Measurements from ENCODE around the gene HAAO. TPM values are rescaled to one million over a fixed set of nuclear protein-coding genes. Genes with fewer than 3 reads are reported as not detected.

The HAAO gene
- total and polyA plus RNA-seq, 2 donors (not counting 3 experiments of a cell fraction or from before 2014, with no cell fraction given), result 0.82 to 1.1 TPM

DNA sequence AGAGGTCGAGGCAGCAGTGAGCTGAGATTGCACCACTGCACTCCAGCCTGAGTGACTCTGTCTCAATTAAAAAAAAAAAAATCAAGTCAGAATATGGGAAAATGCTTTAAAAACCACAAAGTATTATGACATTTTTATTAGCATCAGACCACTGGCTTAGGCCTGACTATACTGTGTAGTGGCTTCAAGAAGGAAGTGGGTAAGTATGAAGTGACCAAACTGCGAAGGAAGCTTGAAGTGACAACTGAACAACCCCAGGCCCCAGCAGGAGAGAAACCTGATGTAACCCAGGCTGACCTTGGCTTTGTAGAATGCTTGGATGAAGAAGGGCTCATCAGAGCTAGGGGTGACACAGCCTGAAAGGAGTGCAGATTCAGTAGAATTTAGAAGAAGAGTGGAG, 21.4 kb upstream of the HAAO start:
- Histone ChIP-seq H3K9me1 (replicated peaks; ENCODE audit: control insufficient read depth, extremely low read depth, insufficient read depth, low read length) (peaks cover 2% of the 10 kb centered on the region), H3K27me3 (ENCODE audit: control insufficient read depth in 2 of 2, insufficient read depth in 2 of 2, low read length in 2 of 2) (no peaks in the 10 kb centered on the region), H3K4me3 (replicated peaks in 1 of 3; ENCODE audit: insufficient read depth in 1 of 3, low read depth in 1 of 3, low read length in 3 of 3) (no peak overlapping the region), H4K20me1 (replicated peaks; ENCODE audit: control insufficient read depth, extremely low read depth, insufficient read depth, low read length) (no peaks in the 10 kb centered on the region), H3K9ac (replicated peaks; ENCODE audit: extremely low read depth, insufficient read depth, low read length) (no peak overlapping the region), H3K79me2 (ENCODE audit: control insufficient read depth, insufficient read depth, low read length) (no peaks in the 10 kb centered on the region), H3K36me3 (ENCODE audit: control insufficient read depth in 2 of 2, extremely low read depth in 1 of 2, insufficient read depth in 2 of 2, low read length in 2 of 2) (no peaks in the 10 kb centered on the region), H3K27ac (ENCODE audit: insufficient read depth, low read depth, low read length) (no peak overlapping the region), H3K9me3 (replicated peaks; ENCODE audit: control insufficient read depth, insufficient read depth, low read length) (no peaks in the 10 kb centered on the region), H2AFZ (ENCODE audit: low read depth, low read length) (no peak overlapping the region), H3K4me1 (ENCODE audit: control insufficient read depth, extremely low read depth, insufficient read depth, low read length) (peaks cover 11% of the 10 kb centered on the region), H3K4me2 (ENCODE audit: insufficient read depth, low read length) (no peak overlapping the region)
- intact Hi-C loops (cut with micrococcal nuclease), result loop anchor here (5.0 kb wide), 1 partner anchor 414 kb away; the partner anchor contains the start of gene ZFP36L2
- dilution Hi-C loops (cut with MboI; ENCODE audit: extremely low pct_ligation_motif_present, low sequenced_read_pairs), result no loop called here
- TF ChIP-seq EZH2 (IDR thresholded peaks at IDR 0.05; ENCODE audit: borderline replicate concordance, low read depth, low read length, severe bottlenecking), result no peak
- TF ChIP-seq FOS (IDR thresholded peaks at IDR 0.05; ENCODE audit: borderline replicate concordance, insufficient read depth, low read length), result no peak
- TF ChIP-seq, protein P1, sequence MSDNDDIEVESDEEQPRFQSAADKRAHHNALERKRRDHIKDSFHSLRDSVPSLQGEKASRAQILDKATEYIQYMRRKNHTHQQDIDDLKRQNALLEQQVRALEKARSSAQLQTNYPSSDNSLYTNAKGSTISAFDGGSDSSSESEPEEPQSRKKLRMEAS (IDR thresholded peaks at IDR 0.05; ENCODE audit: insufficient read depth, insufficient read length), result no peak
- no peak for TF ChIP-seq POLR2AphosphoS5 (IDR thresholded peaks at IDR 0.05; ENCODE audit: insufficient read depth, low read depth, low read length)
- TF ChIP-seq CTCF (IDR thresholded peaks at IDR 0.05; ENCODE audit: extremely low read depth in 1 of 2, insufficient read depth in 1 of 2, low read depth in 1 of 2, low read length in 2 of 2), result no peak
- no peak for TF ChIP-seq JUN (IDR thresholded peaks at IDR 0.05; ENCODE audit: borderline replicate concordance, insufficient read depth, insufficient read length, low read depth)
- no peak for TF ChIP-seq POLR2A (IDR thresholded peaks at IDR 0.05; ENCODE audit: low read depth, low read length)
- no peak for TF ChIP-seq GATA2 (IDR thresholded peaks at IDR 0.05; ENCODE audit: insufficient read depth, insufficient read length, low read depth, low read length)
- no peak for TF ChIP-seq MYC (IDR thresholded peaks at IDR 0.05; ENCODE audit: low read depth, low read length)
- ChIA-PET CTCF (interaction anchor here (1.0 to 1.7 kb wide), 7 partner anchors 9 to 797 kb away, joined by 3 to 8 read pairs (median 4); no protein-coding TSS in a partner anchor), POLR2A (no interaction called here)
- BruUV-seq (replicated peaks), result no TSS peak
- no peak for DNase-seq (ENCODE audit: low read depth, low spot score)
- no peak for FAIRE-seq
